HG02938 (cell line): ENCODE data around the gene PTGDR2.

Experiments used
- ATAC-seq: cut with Tn5 transposase; IDR thresholded peaks from one replicate; pipeline ENCODE4 v1.9.1; 2021; ENCODE audit warnings: mild to moderate bottlenecking, moderate library complexity; ENCODE audit not compliant: unreplicated experiment

The PTGDR2 gene

DNA sequence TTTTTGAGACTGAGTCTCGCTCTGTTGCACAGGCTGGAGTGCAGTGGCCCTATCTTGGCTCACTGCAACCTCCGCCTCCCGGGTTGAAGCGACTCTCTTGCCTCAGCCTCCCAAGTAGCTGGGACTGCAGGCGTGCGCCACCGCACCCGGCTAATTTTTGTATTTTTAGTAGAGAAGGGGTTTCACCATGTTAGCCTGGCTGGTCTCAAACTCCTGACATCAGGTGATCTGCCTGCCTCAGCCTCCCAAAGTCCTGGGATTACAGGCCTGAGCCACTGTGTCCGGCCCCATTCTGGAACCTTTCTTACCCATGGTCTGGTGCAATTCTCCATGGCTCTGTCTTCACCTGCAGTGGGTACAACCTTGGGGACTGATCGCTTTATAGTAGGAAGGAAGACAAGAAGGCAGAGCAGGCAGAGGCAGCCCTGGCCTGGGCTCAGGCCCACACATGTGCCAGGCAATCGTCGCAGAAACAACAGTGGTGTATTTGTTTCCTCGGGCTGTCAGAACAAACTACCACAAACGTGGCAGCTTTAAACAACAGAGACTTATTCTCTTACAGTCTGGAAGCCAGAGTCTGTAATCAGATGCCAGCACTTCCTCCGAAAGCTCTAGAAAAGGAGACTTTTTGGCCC lies 4.0 kb upstream of the PTGDR2 start:
- ATAC-seq = no peak

DNA sequence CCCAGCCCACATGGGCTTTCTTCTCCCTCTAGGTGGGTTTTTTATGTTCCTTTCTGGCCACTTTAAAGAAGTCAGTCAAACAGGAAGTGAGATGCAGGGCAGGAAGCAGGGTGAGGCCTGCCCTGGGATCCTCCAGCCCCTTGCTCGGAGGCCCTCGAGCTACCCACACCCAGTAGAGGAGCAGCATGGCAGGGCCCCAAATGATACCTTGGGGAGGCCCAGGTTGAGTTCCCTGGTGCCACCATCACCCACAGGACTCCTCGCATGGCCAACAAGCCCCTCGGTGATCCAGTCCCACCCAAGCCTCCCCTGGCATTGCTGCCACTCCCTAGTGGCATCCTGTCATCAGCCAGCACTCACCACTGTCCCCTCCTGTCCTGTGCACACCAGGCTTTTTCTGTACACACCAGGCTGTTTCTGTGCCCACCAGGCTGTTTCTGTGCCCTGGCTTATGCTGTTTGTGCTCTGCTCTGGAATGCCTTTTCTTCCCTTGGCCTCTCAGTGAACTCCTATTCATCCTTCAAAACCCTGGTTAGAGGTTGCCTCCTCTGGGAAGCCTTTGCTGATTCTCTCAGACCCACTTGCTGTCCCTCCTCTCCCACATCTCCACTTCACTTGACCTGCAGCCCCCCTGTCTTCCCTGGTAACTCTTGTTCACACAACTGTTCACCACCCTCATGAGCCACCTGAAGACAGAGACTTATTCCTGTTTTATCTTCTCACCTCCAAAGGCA lies 3.1 kb upstream of the PTGDR2 start:
- no peak for ATAC-seq

DNA sequence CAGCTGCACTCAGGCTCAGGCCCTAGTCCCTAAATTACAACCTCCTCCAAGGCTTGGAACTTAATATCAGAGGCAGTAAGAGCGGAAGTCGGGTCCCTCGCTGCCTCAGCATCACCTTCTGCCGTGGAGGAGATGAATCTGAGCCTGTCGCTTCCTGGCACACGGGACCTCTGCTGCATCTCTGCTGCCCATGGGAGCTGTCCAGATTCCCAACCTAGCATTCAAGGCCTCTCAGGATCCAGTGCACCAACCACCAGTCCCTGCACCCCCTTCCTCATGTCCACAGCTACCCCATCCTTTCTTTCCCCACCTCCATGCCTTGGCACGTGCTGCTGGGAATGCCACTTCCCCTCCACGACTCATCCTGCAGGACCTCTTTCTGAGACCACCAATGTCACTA lies 2.5 kb upstream of the PTGDR2 start:
- no peak for ATAC-seq

DNA sequence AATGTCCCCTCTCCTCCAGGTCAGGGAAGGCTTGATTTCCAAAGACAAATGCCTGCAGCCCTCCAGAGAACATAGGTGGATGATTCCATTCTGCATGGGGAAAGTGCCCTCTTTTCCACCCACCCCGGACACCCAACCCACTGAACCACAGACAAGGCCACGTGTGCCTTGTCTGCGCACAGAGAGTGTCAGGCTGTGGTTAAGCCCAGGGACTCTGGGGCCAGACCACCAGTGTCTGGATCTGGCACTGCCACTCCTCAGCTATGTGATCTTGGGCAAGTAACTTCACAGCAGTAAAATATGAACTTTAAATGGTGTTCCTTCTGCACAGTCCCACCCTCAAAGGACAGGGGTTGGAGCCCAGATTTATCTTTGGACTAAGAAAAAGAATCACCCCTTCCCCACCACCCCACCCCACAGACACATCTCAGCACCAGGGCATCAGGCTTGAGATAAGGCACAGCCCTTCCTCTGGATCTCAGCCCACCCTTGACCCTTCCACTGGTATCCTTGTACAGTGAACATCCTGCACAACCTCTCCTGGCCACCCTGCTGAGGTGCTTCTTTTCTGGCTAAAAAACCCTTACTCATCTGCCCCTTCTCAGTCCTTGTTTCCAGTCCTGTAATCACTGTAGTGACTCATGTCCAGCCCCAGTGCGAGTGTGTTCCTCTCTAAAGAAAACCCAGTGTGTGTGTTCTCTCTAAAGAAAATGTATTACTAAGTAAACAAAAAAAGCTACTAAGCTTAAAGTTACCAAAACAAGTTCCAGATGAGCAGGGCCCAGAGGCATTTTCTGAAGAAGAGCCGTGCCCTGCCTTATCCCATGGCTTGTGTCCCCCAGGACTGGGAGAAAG lies 1.9 kb upstream of the PTGDR2 start:
- ATAC-seq = no peak

DNA sequence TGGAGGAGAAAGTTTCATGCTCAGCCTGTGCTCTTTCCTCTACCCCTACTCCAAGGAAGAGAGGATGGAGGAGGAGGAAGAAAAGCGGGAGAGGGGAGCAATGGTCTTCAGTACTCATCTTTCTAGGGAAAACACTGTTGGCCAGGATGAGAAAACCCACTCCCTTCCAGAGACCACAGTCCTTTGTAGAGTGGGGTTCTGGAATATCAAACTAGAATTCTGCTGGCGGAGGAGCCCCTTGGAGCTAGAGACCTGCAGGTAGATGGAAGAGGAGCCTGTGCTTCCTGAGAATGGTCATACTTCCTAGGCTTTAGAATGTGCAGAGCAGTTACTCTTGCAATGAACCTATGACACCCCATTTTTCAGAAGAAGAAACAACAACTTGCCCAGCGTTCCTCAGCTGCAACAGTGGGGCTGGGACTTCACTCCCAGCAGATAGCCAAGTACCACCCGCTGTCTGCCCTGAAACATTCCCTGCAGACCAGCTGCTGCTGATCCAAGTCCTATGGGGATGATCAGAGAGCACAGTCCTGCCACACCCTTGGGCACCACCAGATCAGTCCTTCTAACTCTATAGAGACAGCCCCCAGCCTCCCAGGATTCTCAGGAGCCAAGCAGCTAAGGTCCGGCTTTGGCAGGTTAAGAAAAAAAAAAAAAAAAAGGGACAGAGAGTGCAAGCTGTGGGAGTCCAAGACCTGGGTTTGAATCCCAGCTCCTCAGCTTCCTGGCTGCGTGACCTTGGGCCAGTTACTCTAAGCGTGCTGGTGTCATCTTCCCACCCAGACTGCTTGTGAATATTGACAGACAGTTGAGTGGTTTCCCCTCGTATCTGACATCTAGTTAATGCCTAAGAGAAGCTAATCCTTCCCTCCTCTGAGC lies 664 bp downstream of the PTGDR2 start:
- no peak for ATAC-seq

DNA sequence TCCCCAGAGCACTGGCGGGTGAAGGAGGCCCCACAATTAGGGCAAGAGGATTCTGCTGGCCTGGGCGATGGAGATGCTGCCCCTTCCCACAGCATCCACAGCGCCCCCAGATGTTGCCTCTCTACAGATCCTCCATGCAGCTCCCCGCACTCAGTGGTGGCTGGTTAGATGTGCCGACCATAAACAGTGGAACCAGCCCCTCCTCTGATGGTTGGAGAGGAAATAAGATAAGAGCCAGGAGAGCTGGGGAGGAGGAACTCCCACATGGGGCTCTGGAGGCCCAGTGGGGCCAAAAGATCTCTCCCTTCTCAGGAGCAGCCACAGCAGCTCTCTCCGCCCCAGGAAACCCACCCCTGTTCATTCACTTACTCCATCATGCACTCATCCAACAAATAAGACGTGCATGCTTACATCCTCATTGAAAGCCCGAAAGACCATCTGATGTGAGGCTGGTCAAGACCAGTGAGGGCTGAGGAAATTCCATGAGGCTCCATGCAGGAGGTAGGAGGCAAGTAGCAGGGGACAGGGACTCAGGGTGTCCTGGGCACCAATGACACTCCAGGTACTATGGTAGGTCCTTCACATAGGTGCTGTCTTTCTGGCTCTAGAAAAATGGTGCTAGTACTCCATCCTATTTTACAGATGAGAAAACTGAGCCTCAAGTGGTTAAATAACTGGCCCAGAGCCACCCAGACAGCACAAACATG lies 1.5 kb downstream of the PTGDR2 start:
- ATAC-seq = no peak

DNA sequence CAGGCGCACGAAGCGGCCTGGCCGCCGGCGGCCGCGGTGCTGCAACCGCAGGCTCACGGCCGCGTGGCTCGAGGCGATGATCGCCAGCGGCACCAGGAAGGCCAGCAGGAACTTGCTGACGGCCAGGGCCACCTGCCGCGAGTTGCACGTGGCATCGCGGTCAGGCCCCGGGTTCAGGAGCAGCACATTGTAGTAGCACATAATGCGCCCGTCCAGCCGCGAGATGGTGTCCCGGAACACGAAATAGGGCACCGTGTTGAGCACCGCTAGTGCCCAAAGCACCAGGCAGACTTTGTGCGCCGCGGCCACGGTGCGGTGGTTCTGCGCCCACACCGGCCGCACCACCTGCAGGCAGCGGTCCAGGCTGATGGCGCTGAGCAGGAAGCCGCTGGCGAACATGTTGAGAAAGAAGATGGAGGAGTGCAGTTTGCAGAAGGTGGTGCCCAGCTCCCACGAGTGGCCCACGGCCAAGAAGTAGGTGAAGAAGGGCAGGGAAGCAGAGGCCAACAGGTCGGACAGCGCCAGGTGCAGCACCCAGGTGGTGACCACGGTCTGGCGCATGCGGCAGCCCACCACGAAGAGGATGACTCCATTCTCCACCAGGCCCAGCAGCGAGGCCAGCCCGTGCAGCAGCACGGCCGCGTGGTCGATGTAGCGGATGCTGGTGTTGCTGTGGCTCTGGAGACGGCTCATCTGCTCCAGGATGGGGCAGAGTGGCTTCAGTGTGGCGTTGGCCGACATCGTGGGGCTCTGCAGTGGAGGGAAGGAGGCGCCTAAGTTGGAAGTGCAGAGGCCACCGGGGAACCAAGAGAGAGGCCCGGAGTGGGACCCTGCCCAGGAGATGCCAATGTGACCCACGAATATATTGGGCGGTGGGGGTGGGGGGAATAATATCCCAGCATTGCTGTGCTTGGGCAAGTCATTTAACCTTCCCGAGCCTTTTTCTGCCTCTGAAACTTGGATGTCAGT lies 2.5 kb downstream of the PTGDR2 start:
- ATAC-seq = no peak

DNA sequence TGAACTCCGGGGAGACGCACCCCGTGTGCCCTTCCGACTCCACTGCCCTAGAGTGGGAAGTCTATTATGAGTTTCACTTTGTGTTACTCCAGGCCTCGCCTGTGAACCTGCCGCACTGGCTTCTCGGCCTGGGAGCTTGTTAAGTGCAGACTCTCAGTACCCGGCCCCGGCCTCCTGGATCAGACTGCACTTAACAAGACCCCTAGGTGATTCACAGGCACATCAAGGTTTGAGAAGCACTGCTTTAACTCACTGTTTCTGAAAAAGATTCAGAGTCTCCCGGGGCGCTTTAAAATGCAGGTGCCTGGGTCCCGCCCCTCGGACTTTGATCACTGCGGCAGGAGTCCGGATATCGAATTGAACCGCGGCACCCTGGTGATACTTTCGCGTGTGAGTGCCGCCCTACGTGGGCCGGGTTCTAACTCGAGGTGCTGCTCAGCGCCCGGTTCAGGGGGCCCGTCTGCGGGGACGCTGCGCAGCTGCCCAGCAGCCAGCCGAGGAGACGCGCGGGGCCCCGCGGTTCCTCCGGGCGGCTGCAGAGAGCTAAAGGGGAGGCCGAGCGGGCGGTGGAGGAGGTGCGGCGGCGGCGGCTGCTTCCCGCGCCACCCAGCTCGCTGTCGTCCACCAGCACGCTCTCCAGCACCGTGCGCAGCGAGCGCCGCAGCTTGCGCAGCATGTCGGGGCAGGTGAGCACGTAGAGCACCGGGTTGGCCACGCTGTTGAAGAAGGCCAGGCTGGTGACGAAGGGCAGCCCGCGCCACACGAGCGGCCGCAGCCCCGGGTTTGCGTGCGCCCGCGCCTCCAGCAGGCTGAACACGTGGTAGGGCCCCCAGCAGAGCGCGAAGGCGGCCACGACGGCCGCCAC lies 3.4 kb downstream of the PTGDR2 start:
- ATAC-seq = no peak

DNA sequence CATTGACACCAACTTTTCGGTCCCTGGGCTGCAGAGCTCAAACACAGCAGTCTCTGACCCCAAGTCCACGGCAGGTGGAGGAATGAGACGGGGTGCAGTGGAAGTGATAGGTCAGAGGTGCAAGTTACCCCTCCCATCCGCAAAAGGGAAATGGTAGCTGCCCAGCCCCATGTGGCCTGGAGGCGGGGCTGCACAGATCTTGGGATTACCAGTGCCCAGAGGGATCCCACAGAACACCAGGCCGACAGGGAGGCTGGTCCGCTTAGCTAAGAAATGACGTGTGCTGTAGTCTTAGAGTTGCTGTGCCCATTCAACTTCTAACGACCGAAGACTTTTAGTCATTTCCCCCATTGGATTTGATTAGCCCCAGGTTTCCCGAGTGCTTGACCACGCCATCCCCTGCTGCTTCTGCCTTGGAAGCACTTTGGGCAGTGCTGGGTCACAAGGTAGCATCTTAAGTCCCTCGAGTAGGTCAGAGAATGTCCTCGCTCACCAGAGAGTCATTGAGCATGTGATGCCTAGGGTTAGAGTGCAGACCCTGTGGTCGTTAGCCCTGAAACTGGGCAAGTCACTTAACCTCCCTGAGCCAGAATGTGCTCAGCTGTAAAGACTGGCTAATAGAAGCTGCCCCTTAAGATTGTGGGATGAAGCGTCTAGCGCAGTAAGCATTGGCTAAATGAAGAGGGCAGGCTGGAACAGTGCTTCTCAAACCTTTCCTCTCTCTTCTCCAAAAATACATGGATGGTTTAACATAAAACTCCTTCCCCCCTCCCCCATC lies 4.2 kb downstream of the PTGDR2 start:
- ATAC-seq = no peak

DNA sequence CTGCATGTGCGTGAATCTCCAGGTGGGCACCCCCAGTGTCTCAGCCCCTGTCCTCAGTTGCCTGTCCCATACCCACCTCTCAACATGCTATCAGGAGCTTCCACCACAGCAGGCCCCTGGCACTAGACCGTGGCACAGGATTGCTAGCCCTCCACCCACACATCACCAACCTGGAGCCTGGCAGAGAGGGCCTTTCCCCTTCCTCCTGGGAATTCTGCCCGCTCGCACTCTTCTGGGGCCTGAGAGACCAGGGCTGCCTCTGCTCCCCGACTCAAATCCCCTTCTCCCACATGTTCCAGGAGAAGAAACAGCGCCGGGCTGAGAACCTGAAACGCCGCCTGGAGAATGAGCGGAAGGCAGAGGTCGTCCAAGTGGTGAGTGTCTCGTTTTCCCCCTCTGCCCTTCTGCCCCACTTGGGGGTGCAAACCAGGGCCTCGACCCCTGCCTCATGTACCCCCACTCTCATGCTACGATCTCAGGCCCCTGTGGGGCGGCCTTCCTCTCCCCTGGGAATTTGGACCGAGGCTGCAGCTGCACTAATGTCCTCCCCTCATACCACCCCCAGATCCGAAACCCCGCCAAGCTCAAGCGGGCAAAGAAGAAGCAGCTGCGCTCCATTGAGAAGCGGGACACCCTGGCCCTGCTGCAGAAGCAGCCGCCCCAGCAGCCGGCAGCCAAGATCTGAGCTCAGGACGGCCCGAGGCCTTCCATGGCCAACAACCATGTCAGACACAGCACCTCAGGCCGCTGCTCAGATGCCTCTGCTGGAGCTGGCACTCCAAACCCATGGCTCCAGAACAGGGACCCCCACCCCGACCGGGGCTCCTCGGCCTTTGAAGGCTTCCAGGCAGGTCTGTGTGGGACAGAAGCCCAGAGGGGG lies 5.9 kb downstream of the PTGDR2 start:
- ATAC-seq = no peak

DNA sequence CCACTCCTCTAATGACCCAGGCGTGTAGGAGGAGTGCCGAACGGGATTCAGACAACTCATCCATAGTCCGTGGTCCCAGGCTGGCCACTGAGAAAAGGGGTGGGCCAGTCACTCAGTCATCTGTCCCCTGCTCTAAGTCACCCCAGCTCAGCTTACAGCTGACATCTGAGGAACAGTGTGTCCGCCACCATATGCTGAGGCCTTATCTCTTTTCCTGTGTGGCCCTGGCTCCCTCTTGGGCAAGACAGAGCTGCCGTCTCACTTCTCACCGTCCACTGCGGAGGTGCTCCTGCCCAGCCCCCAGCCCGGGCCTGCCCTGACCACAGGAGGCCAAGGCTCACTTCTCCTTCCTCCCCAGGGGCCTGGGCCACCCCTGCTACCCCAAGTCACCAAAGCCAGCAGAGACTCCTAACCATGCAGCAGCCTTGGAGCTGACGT lies 7.0 kb downstream of the PTGDR2 start:
- ATAC-seq = no peak

DNA sequence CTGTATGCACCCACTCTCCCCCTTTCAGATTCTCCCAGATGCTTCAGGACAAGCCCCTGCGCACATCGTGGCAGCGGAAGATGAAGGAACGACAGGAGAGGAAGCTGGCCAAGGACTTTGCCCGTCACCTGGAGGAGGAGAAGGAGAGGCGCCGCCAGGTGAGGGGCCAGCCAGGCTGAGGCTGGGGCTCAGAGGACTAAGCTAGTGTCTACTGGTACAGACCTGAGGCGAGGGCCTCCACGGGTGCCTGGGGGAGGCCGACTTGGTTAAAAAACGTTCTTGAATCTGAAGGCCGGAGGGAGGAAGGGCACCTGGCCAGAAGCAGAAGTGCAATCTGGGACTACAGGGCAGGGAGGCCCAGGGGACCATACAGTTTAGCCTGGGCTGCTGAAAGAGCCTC lies 7.9 kb downstream of the PTGDR2 start:
- ATAC-seq = no peak

DNA sequence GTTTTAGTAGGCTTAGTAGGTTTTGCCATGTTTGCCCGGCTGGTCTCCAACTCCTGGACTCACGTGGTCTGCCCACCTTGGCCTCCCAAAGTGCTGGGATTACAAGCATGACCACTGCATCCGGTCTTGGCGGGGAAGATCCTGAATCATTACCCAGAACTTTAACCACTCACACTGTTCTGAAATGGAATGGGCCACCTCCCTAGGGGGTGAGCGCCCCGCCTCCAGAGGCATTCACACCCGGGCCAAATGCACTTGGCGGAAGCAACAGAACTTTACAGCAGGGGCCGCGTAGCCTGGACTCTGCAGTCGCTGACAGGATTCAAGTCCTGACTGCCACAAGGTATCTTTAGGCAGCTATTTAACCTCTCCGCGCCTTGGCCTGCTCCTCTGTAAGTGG lies 8.5 kb downstream of the PTGDR2 start:
- ATAC-seq = no peak

DNA sequence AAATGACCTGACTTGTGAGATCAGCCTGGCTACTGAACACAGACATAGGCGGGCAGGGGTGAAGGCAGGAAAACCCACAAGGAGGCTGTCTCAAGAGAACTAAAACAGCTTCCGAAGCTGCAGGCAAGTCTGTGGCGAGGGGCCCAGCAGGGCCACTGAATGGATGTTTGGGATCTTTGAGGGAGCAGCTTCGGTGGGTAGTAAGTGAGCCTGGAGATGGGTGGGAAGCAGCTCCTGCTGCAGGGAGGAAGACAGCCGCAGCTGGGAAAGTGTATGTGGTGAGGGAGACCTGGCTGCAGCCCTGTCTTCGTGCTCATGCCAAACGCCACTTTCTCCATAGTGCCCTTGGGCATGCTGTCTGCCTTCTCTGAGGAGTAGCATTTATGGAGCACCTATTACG lies 10.4 kb downstream of the PTGDR2 start:
- ATAC-seq = no peak

DNA sequence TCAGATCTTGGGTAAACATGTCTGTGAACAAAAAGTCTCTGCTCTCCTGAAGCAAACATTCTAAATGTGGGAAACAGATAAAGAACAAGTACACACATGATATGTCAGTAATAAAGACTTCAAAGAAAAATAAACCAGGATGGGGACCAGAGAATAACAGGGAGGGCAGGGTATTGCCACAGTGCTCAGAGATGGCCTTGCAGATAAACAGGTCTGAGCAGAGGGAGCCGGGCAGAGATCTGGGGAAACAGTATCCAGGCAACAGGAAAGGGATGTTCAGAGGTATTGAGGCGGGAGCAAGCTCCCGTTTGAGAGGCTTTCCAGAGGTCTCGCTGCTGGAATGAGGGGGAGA lies 10.9 kb downstream of the PTGDR2 start:
- no peak for ATAC-seq

DNA sequence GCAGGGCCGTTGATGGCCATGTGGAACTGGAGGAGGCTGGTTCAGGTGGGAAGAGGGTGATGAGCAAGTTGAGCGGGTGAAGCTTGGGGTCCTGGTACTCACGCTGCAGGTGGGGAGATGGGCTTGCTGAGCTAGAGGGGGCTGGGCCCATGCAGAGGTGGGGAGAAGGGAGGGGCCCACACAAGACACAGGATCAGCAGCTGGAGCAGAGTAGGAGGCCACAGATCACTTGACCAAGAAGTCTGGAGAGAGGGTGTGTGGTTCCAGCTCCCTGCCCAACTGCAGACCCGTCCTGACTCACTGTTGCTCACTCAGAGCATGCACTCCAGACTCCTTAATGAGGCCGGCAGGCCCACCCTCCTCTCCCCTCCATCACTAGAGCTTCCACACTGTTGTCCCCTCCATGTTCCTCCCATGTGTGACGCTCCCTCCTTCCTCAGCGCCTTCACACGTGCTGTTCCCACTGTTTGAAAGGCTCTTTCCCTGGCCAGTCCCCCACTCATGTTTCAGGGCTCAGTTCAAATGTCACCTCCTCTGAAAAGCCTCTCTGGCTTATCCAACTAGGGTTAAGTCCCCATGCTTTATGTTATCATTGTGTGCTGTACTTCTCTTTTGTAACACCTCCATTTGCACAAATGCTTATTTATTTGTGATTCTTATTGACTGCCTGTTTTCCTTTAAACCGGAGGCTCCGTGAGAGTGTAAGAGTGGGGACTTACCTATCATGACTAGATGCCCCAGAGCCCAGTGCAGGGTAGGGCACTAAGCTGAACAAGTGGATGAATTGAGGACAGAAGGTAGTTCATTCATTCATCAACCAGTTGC lies 11.5 kb downstream of the PTGDR2 start:
- no peak for ATAC-seq
